Measurements from ENCODE around the gene CARD10. TPM values are rescaled to one million over a fixed set of nuclear protein-coding genes. Genes with fewer than 3 reads are reported as not detected.

Gene CARD10
- total and polyA plus RNA-seq, 2 of the 8 experiments (the other 6 are each of a cell fraction or from before 2014, with no cell fraction given), result 13.5 to 14.4 TPM

GRCh38 chr22:37470087-37470445, 49.1 kb downstream of the CARD10 start:
- FAIRE-seq, result no peak
- no peak overlapping the region for H4K5ac ChIP-seq (ENCODE audit: insufficient read length, low read depth, low read length)
- H2BK12ac ChIP-seq (ENCODE audit: low read depth, low read length), result no peak overlapping the region
- H3K9me3 ChIP-seq (ENCODE audit: insufficient read depth in 2 of 2, low read depth in 1 of 2, low read length in 1 of 2), result no peaks in the 10 kb centered on the region
- no peaks in the 10 kb centered on the region; a peak in 1 of 7 replicates for H3K27me3 ChIP-seq (replicated peaks in 1 of 4; ENCODE audit: control insufficient read depth in 3 of 4, extremely low read depth in 1 of 4, insufficient read depth in 3 of 4, low read length in 3 of 4)
- no peak overlapping the region for H2BK15ac ChIP-seq (ENCODE audit: low read length)
- H2AK5ac ChIP-seq (ENCODE audit: low read depth, low read length), result no peak overlapping the region
- no peak overlapping the region for H3K56ac ChIP-seq (replicated peaks; ENCODE audit: insufficient read length, low read depth, low read length)
- H3K23ac ChIP-seq (ENCODE audit: insufficient read length), result no peak overlapping the region
- H3K4me3 ChIP-seq (ENCODE audit: extremely low read depth in 1 of 4, insufficient read depth in 2 of 4, low read depth in 3 of 4, low read length in 4 of 4), result no peak overlapping the region
- no peaks in the 10 kb centered on the region for H3K23me2 ChIP-seq (ENCODE audit: low read depth, low read length)
- H3K79me2 ChIP-seq (ENCODE audit: control insufficient read depth in 1 of 2, insufficient read depth in 2 of 2, low read length in 2 of 2), result no peaks in the 10 kb centered on the region
- H2BK120ac ChIP-seq (replicated peaks; ENCODE audit: low read depth, low read length), result no peak overlapping the region
- WGBS, 2 experiments (ENCODE audit: extremely low coverage in 1 of 2, insufficient coverage in 1 of 2, insufficient read length in 1 of 2, insufficient replicate concordance in 2 of 2, low coverage in 1 of 2, low lambda C conversion rate in 2 of 2, missing lambda C conversion rate in 1 of 2), result 87% methylated on average over 5 of the region's 5 CpGs; no CpG with 5 or more reads in 1 of the 2 experiments
- H3K4me2 ChIP-seq (ENCODE audit: insufficient read depth in 1 of 2, low read depth in 2 of 2, low read length in 2 of 2), result no peak overlapping the region
- H4K91ac ChIP-seq (replicated peaks; ENCODE audit: insufficient read length, low read length), result no peak overlapping the region
- H4K20me1 ChIP-seq (replicated peaks in 1 of 2; ENCODE audit: control insufficient read depth in 1 of 2, insufficient read depth in 2 of 2, low read length in 2 of 2), result no peaks in the 10 kb centered on the region
- no peak overlapping the region for H3K14ac ChIP-seq (ENCODE audit: insufficient read length)
- no peak overlapping the region for H2BK20ac ChIP-seq (ENCODE audit: low read length)
- H3K4ac ChIP-seq (replicated peaks; ENCODE audit: insufficient read length, low read depth, low read length), result no peak overlapping the region
- H3K79me1 ChIP-seq (ENCODE audit: low read depth, low read length), result no peaks in the 10 kb centered on the region
- ChIA-PET CTCF (ENCODE audit: partially characterized antibody) (interaction anchor here (0.8 to 14.2 kb wide), 7 partner anchors 14 to 211 kb away, joined by 3 to 312 read pairs (median 4); partner anchors contain the start of gene MFNG), POLR2A (ENCODE audit: partially characterized antibody) (no interaction called here)
- no peaks in the 10 kb centered on the region; a peak in 1 of 8 replicates for H3K36me3 ChIP-seq (ENCODE audit: control insufficient read depth in 2 of 4, insufficient read depth in 4 of 4, low read length in 3 of 4)
- H3K27ac ChIP-seq (ENCODE audit: low read depth, low read length), result no peak overlapping the region
- H2BK5ac ChIP-seq (ENCODE audit: low read depth, low read length), result no peak overlapping the region
- no peak overlapping the region for H3K9ac ChIP-seq (replicated peaks in 1 of 4; ENCODE audit: extremely low read depth in 1 of 4, low read depth in 3 of 4, low read length in 3 of 4)
- no peak overlapping the region for H4K8ac ChIP-seq (ENCODE audit: extremely low read depth, insufficient read depth, low read length)
- H2AFZ ChIP-seq (ENCODE audit: low read length), result no peak overlapping the region
- DNase-seq (ENCODE audit: low read depth in 1 of 2, low spot score in 2 of 2), result no peak
- no peak overlapping the region for H3K18ac ChIP-seq (ENCODE audit: extremely low read depth, low read length)
- H3K4me1 ChIP-seq (replicated peaks in 1 of 4; ENCODE audit: control insufficient read depth in 3 of 4, insufficient read depth in 4 of 4, low read length in 3 of 4), result no peaks in the 10 kb centered on the region; a peak in 3 of 7 replicates
- no peak for TF ChIP-seq BCL11A (IDR thresholded peaks at IDR 0.05; ENCODE audit: low read depth in 2 of 2, low read length in 2 of 2)
- TF ChIP-seq, protein P1, sequence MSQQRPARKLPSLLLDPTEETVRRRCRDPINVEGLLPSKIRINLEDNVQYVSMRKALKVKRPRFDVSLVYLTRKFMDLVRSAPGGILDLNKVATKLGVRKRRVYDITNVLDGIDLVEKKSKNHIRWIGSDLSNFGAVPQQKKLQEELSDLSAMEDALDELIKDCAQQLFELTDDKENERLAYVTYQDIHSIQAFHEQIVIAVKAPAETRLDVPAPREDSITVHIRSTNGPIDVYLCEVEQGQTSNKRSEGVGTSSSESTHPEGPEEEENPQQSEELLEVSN (IDR thresholded peaks at IDR 0.05), result no peak
- no peak for TF ChIP-seq EP300 (IDR thresholded peaks at IDR 0.05; ENCODE audit: borderline replicate concordance in 1 of 2, low read depth in 2 of 2, low read length in 2 of 2)
- TF ChIP-seq RFX5 (IDR thresholded peaks at IDR 0.05; ENCODE audit: borderline replicate concordance, low read depth, low read length), result no peak
- TF ChIP-seq JUND (IDR thresholded peaks at IDR 0.05; ENCODE audit: low read length), result no peak
- TF ChIP-seq GTF2F1 (IDR thresholded peaks at IDR 0.05; ENCODE audit: borderline replicate concordance, low read depth, low read length), result no peak
- no peak for TF ChIP-seq POLR2A (IDR thresholded peaks at IDR 0.05; ENCODE audit: control extremely low read depth in 1 of 2, low read depth in 2 of 2, low read length in 2 of 2)
- no peak for TF ChIP-seq JUN (IDR thresholded peaks at IDR 0.05; ENCODE audit: low read depth, low read length)
- no peak for TF ChIP-seq GABPA (IDR thresholded peaks at IDR 0.05; ENCODE audit: borderline replicate concordance, insufficient read depth, low read length)
- no peak for TF ChIP-seq SIN3A (conservative IDR thresholded peaks at IDR 0.05 in 1 of 2, IDR thresholded peaks at IDR 0.05 in 1 of 2; ENCODE audit: low read depth in 1 of 2, low read length in 2 of 2)
- TF ChIP-seq EZH2 (IDR thresholded peaks at IDR 0.05; ENCODE audit: low read depth, low read length, severe bottlenecking), result no peak
- no peak for TF ChIP-seq ASH2L (IDR thresholded peaks at IDR 0.05; ENCODE audit: low read length)
- TF ChIP-seq TBP (IDR thresholded peaks at IDR 0.05; ENCODE audit: low read depth, low read length), result no peak
- TF ChIP-seq POLR2AphosphoS5 (IDR thresholded peaks at IDR 0.05; ENCODE audit: low read depth, low read length), result no peak
- TF ChIP-seq TEAD4 (IDR thresholded peaks at IDR 0.05; ENCODE audit: low read depth, low read length), result no peak
